GM12878 (cell line): ENCODE data around the gene CCDC187. TPM values are rescaled to one million over a fixed set of nuclear protein-coding genes. Genes with fewer than 3 reads are reported as not detected.

ENCODE experiments used
- ATAC-seq: fragments of 200-7000 bp; cut with Tn5 transposase; 3 replicates; pipeline ENCODE4 v1.9.1; 2020; ENCODE audit warnings: mild to moderate bottlenecking, moderate library complexity
- BruUV-seq: library from RNA; stranded (reverse); fragments of 400-500 nt; replicated peaks from 2 replicates; lab custom pipeline; 2021; lab: Mats Ljungman, UMichigan
- CTCF ChIA-PET: fragments of 300-600 bp; sonication (Branson Sonifier 250); formaldehyde crosslinking; extraction: SDS; loops from one replicate; lab custom pipeline; 2021; ENCODE audit warnings: inconsistent platforms; lab: Yijun Ruan, JAX
- POLR2A ChIA-PET: fragments of 350-600 bp; formaldehyde crosslinking; extraction: SDS; loops from one replicate; lab custom pipeline; 2021; ENCODE audit warnings: inconsistent platforms; lab: Charles Lee
- RAD21 ChIA-PET: fragments of 300-600 bp; sonication (Branson Sonifier 250); formaldehyde crosslinking; loops from one replicate; lab custom pipeline; 2023; ENCODE audit warnings: antibody characterized with exemption; ENCODE audit not compliant: unreplicated experiment; lab: Charles Lee
- SMC1A ChIA-PET: fragments of 300-600 bp; sonication (Branson Sonifier 250); formaldehyde crosslinking; loops from one replicate; lab custom pipeline; 2023; ENCODE audit not compliant: unreplicated experiment, uncharacterized antibody; lab: Charles Lee
- DNase-seq: peaks from one replicate; pipeline ENCODE4 v3.0.0-alpha.2; 2011; ENCODE audit warnings: low read depth, low spot score
- FAIRE-seq: peaks from 3 replicates; lab custom pipeline; 2011; peaks lifted over from hg19 to GRCh38; lab: Jason Lieb, UNC
- H2AFZ ChIP-seq: 2 replicates; pipeline ENCODE4 v1.6.0; 2011; ENCODE audit warnings: low read depth, low read length, control low read depth; ENCODE audit not compliant: control insufficient read depth
- H3K27ac ChIP-seq: 2 replicates; pipeline ENCODE4 v1.5.1; 2011; ENCODE audit warnings: control low read depth; ENCODE audit not compliant: control insufficient read depth, insufficient read depth
- H3K27me3 ChIP-seq, 2 experiments: replicated peaks in 1 of 2; 2 replicates each; pipeline versions ENCODE4 v1.6.0 to v1.6.1; 2011; ENCODE audit warnings: low read length in 1 of 2; ENCODE audit not compliant: control insufficient read depth in 2 of 2, insufficient read depth in 2 of 2
- H3K36me3 ChIP-seq, 2 experiments: 2 replicates each; pipeline ENCODE4 v1.5.1; 2011; ENCODE audit warnings: low read length in 1 of 2; ENCODE audit not compliant: control insufficient read depth in 2 of 2, insufficient read depth in 2 of 2
- H3K4me1 ChIP-seq: 2 replicates; pipeline ENCODE4 v1.6.1; 2011; ENCODE audit warnings: mild to moderate bottlenecking, low read length, moderate library complexity, mixed read lengths; ENCODE audit not compliant: control insufficient read depth, insufficient read depth
- H3K4me2 ChIP-seq: 2 replicates; pipeline ENCODE4 v1.6.0; 2011; ENCODE audit warnings: control low read depth; ENCODE audit not compliant: control insufficient read depth, insufficient read depth
- H3K4me3 ChIP-seq: fragments of 200-600 bp; sonication (generic); 2 replicates; pipeline ENCODE4 v1.5.1; 2016
- H3K79me2 ChIP-seq: 2 replicates; pipeline ENCODE4 v1.6.0; 2011; ENCODE audit warnings: low read length; ENCODE audit not compliant: control insufficient read depth, insufficient read depth
- H3K9ac ChIP-seq: 2 replicates; pipeline ENCODE4 v1.8.0; 2011; ENCODE audit warnings: low read length, control low read depth, mixed read lengths; ENCODE audit not compliant: control insufficient read depth, insufficient read depth
- H3K9me3 ChIP-seq: replicated peaks from 3 replicates; pipeline ENCODE4 v1.5.1; 2011; ENCODE audit warnings: mild to moderate bottlenecking, low read length; ENCODE audit not compliant: control insufficient read depth, insufficient read depth
- H4K20me1 ChIP-seq: 2 replicates; pipeline ENCODE4 v1.6.0; 2011; ENCODE audit not compliant: control insufficient read depth, insufficient read depth
- BCL3 ChIP-seq: IDR thresholded peaks from 2 replicates; pipeline ENCODE4 v1.6.1; 2011; ENCODE audit warnings: borderline replicate concordance, low read depth, mild to moderate bottlenecking, moderate library complexity, low read length; ENCODE audit not compliant: insufficient read depth, poor library complexity, severe bottlenecking
- BRCA1 ChIP-seq: IDR thresholded peaks from 2 replicates; pipeline ENCODE4 v1.6.1; 2011; ENCODE audit warnings: low read depth, low read length, improper control_type of control experiment
- EGR1 ChIP-seq, 2 experiments: IDR thresholded peaks; 1 replicate in 1 of 2; 2 replicates in 1 of 2; pipeline ENCODE4 v1.6.1; 2011 to 2012; ENCODE audit warnings: low read depth in 2 of 2, low read length in 2 of 2, borderline replicate concordance in 1 of 2, mild to moderate bottlenecking in 1 of 2, moderate library complexity in 1 of 2
- EP300 ChIP-seq, 2 experiments: fragments of 150-350 bp in 1 of 2; IDR thresholded peaks; 2 replicates each; pipeline ENCODE4 v1.6.1; 2011 to 2012; ENCODE audit warnings: low read depth in 2 of 2, low read length in 2 of 2, borderline replicate concordance in 1 of 2, improper control_type of control experiment in 1 of 2, inconsistent platforms in 1 of 2; ENCODE audit not compliant: control insufficient read depth in 1 of 2
- HCFC1 ChIP-seq: fragments of 150-350 bp; IDR thresholded peaks from 2 replicates; pipeline ENCODE4 v1.6.1; 2014; ENCODE audit warnings: low read length
- PBX3 ChIP-seq: IDR thresholded peaks from 2 replicates; pipeline ENCODE4 v1.6.1; 2011; ENCODE audit warnings: mild to moderate bottlenecking, low read depth, low read length, moderate library complexity; ENCODE audit not compliant: insufficient replicate concordance
- RFX5 ChIP-seq: IDR thresholded peaks from 2 replicates; pipeline ENCODE4 v1.6.1; 2011; ENCODE audit warnings: low read depth, low read length, improper control_type of control experiment
- SREBF2 ChIP-seq: IDR thresholded peaks from 2 replicates; pipeline ENCODE4 v1.6.1; 2012; ENCODE audit warnings: mild to moderate bottlenecking, low read length
- WGBS: methylation state at CpG from one replicate; pipeline ENCODE4 v1.1.6; 2016; ENCODE audit warnings: low lambda C conversion rate; ENCODE audit not compliant: insufficient replicate concordance, insufficient coverage; ENCODE audit errors: missing lambda C conversion rate; 5-methylcytosine and 5-hydroxymethylcytosine counted together
- in situ Hi-C: fragments of 300-500 bp; cut with MboI; formaldehyde crosslinking; loops from 9 replicates; pipeline ENCODE4 v1.14.3; 2018; ENCODE audit warnings: mixed read lengths
- intact Hi-C: fragments of 100-400 bp; cut with micrococcal nuclease; formaldehyde crosslinking; loops from one replicate; pipeline ENCODE4 v1.14.2; 2022; ENCODE audit not compliant: unreplicated experiment
- polyA plus RNA-seq, 11 experiments: library from polyadenylated mRNA; depleted of rRNA in 4 of 11; unstranded in 6 of 11; stranded (reverse) in 5 of 11; fragments of >200 nt; fragmentation: Nextera tagmentation in 4 of 11; fragmentation: Illumina TruSeq in 1 of 11; extraction: Ambion mirVana in 4 of 11; extraction: Trizol in 1 of 11; gene quantifications; 1 replicate in 1 of 11; 2 replicates in 10 of 11; pipeline versions ENCODE4 v1.2.1 to v1.2.3, GENCODE V29; 2011 to 2016; ENCODE audit warnings: inconsistent platforms in 2 of 11, missing spikeins in 2 of 11, low read depth in 1 of 11
- total RNA-seq, 4 experiments: library from RNA; depleted of rRNA in 3 of 4; stranded (reverse); fragments of >200 nt in 3 of 4; fragmentation: Illumina TruSeq in 1 of 4; extraction: Trizol in 1 of 4; gene quantifications; 2 replicates each; pipeline versions ENCODE4 v1.2.1 to v1.2.3, GENCODE V29; 2013 to 2021
- TF ChIP-seq, protein P1 (sequence below): fragments of 450-650 bp; IDR thresholded peaks from 2 replicates; pipeline ENCODE4 v1.6.1; 2017; ENCODE audit warnings: mild to moderate bottlenecking, moderate library complexity

CCDC187 gene
- total and polyA plus RNA-seq, 10 of the 15 experiments (the other 5 are each of a cell fraction or from before 2014, with no cell fraction given), result 0.04 to 0.23 (median 0.04) TPM; not detected in 7

GRCh38 chr9:136326061-136326760 lies 22.3 kb upstream of the CCDC187 start:
- 25% methylated on average over 28 of the region's 28 CpGs for WGBS
- in situ Hi-C loops (no loop called here), intact Hi-C loops (no loop called here)
- H3K9ac ChIP-seq, result no peak overlapping the region
- H3K79me2 ChIP-seq, result no peaks in the 10 kb centered on the region
- ATAC-seq (no peak), FAIRE-seq (no peak), DNase-seq (no peak)
- H4K20me1 ChIP-seq, result no peaks in the 10 kb centered on the region
- H3K4me1 ChIP-seq, result no peaks in the 10 kb centered on the region
- POLR2A ChIA-PET, result no interaction called here
- H2AFZ ChIP-seq, result no peak overlapping the region
- CTCF ChIA-PET, result no interaction called here
- peaks cover 2% of the 10 kb centered on the region; the same call in 1 of the 3 replicates for H3K9me3 ChIP-seq
- H3K27me3 ChIP-seq, result peaks cover 9 to 11% of the 10 kb centered on the region in 2 experiments; a peak in 3 of 4 replicates
- no peak overlapping the region for H3K4me3 ChIP-seq
- SMC1A ChIA-PET, result no interaction called here
- no peak for TF ChIP-seq HCFC1
- BruUV-seq, result no TSS peak
- no peak overlapping the region for H3K4me2 ChIP-seq
- H3K27ac ChIP-seq, result no peak overlapping the region
- no peaks in the 10 kb centered on the region for H3K36me3 ChIP-seq
- RAD21 ChIA-PET, result no interaction called here

DNA sequence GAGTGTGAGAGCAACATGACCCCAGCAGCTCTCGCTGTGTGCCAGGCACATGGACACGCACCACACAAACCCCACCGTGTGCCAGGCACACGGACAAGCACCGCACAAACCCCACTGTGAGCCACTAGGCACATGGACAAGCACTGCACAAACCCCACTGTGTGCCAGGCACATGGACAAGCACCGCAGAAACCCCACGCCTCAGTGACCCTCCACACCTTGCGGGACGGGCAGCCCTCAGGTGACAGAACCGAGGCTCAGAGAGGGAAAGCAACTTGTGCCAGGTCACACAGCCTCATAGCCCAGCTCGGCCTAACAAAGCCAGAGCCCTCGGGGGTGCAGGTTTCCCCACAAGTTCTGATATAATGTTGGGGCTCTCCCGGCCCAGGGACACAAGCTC lies 21.5 kb upstream of the CCDC187 start:
- no peaks in the 10 kb centered on the region for H3K79me2 ChIP-seq
- ChIA-PET RAD21 (no interaction called here), POLR2A (no interaction called here), CTCF (no interaction called here), SMC1A (no interaction called here)
- 50% methylated on average over 13 of the region's 13 CpGs for WGBS
- FAIRE-seq (no peak), DNase-seq (no peak), ATAC-seq (no peak)
- no peak overlapping the region for H3K4me2 ChIP-seq
- H3K4me3 ChIP-seq, result no peak overlapping the region
- H2AFZ ChIP-seq, result no peak overlapping the region
- H3K27me3 ChIP-seq, result peaks cover 10 to 11% of the 10 kb centered on the region in 2 experiments; a peak in 3 of 4 replicates
- no peaks in the 10 kb centered on the region for H3K4me1 ChIP-seq
- BruUV-seq, result no TSS peak
- in situ Hi-C loops (no loop called here), intact Hi-C loops (no loop called here)
- H3K27ac ChIP-seq, result no peak overlapping the region
- peaks cover 2% of the 10 kb centered on the region; the same call in 1 of the 3 replicates for H3K9me3 ChIP-seq
- no peaks in the 10 kb centered on the region for H4K20me1 ChIP-seq
- H3K36me3 ChIP-seq, result no peaks in the 10 kb centered on the region
- H3K9ac ChIP-seq, result no peak overlapping the region
- no peak for TF ChIP-seq RFX5
- TF ChIP-seq EGR1 (IDR thresholded peaks at IDR 0.05; ENCODE audit: borderline replicate concordance in 1 of 2, low read depth in 2 of 2, low read length in 2 of 2), result no peak
- no peak for TF ChIP-seq SREBF2
- TF ChIP-seq, protein P1, sequence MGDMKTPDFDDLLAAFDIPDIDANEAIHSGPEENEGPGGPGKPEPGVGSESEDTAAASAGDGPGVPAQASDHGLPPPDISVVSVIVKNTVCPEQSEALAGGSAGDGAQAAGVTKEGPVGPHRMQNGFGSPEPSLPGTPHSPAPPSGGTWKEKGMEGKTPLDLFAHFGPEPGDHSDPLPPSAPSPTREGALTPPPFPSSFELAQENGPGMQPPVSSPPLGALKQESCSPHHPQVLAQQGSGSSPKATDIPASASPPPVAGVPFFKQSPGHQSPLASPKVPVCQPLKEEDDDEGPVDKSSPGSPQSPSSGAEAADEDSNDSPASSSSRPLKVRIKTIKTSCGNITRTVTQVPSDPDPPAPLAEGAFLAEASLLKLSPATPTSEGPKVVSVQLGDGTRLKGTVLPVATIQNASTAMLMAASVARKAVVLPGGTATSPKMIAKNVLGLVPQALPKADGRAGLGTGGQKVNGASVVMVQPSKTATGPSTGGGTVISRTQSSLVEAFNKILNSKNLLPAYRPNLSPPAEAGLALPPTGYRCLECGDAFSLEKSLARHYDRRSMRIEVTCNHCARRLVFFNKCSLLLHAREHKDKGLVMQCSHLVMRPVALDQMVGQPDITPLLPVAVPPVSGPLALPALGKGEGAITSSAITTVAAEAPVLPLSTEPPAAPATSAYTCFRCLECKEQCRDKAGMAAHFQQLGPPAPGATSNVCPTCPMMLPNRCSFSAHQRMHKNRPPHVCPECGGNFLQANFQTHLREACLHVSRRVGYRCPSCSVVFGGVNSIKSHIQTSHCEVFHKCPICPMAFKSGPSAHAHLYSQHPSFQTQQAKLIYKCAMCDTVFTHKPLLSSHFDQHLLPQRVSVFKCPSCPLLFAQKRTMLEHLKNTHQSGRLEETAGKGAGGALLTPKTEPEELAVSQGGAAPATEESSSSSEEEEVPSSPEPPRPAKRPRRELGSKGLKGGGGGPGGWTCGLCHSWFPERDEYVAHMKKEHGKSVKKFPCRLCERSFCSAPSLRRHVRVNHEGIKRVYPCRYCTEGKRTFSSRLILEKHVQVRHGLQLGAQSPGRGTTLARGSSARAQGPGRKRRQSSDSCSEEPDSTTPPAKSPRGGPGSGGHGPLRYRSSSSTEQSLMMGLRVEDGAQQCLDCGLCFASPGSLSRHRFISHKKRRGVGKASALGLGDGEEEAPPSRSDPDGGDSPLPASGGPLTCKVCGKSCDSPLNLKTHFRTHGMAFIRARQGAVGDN, result no peak
- TF ChIP-seq BCL3, result no peak
- no peak for TF ChIP-seq PBX3
- TF ChIP-seq EP300 (IDR thresholded peaks at IDR 0.05; ENCODE audit: borderline replicate concordance in 1 of 2, control insufficient read depth in 1 of 2, low read depth in 2 of 2, low read length in 2 of 2), result no peak
- no peak for TF ChIP-seq BRCA1
